Suprapubic skin (tissue), 4 donors: ENCODE data around the gene GPX7.

Experiments
- CTCF ChIP-seq, 2 donors: fragments of 200-600 bp in 1 of 2; fragments of 450-650 bp in 1 of 2; sonication (generic) in 1 of 2; IDR thresholded peaks; one replicate each; pipeline ENCODE4 v1.5.1; 2016 to 2019; ENCODE audit warnings: antibody characterized with exemption in 2 of 2, mild to moderate bottlenecking in 1 of 2, moderate library complexity in 1 of 2
- EP300 ChIP-seq: sonication (generic); formaldehyde crosslinking; IDR thresholded peaks from one replicate; pipeline ENCODE4 v1.6.1; 2017; ENCODE audit warnings: antibody characterized with exemption
- POLR2A ChIP-seq, 2 donors: fragments of 450-650 bp; IDR thresholded peaks; one replicate each; pipeline ENCODE4 v1.6.1; 2017; ENCODE audit warnings: antibody characterized with exemption in 2 of 2, mild to moderate bottlenecking in 2 of 2, moderate library complexity in 2 of 2
- POLR2AphosphoS5 ChIP-seq, 3 donors: sonication (generic); formaldehyde crosslinking; IDR thresholded peaks; one replicate each; pipeline ENCODE4 v1.6.1; 2017; ENCODE audit warnings: antibody characterized with exemption in 3 of 3

GRCh38 chr1:52614671-52615070 is 12.5 kb downstream of the GPX7 start:
- TF ChIP-seq CTCF (IDR thresholded peaks at IDR 0.05) = no peak
- TF ChIP-seq POLR2A (IDR thresholded peaks at IDR 0.05) = no peak
- TF ChIP-seq EP300 = no peak
- TF ChIP-seq POLR2AphosphoS5 (IDR thresholded peaks at IDR 0.05) = no peak
